H9 (cell line): ENCODE results near the gene ENOX2. TPM values are rescaled to one million over a fixed set of nuclear protein-coding genes. Genes with fewer than 3 reads are reported as not detected.

Experiments used
- DNase-seq: peaks from one replicate; pipeline ENCODE4 v3.0.0-alpha.2; 2017
- H2AFZ ChIP-seq: one replicate; pipeline ENCODE4 v1.6.1; 2013; ENCODE audit warnings: mild to moderate bottlenecking, low read length, control low read depth, moderate library complexity
- H2AK5ac ChIP-seq: 2 replicates; pipeline ENCODE4 v1.6.1; 2013; ENCODE audit warnings: low read length, control low read depth, mixed read lengths; ENCODE audit not compliant: insufficient read length
- H2BK120ac ChIP-seq: one replicate; pipeline ENCODE4 v1.6.1; 2013; ENCODE audit warnings: low read depth, mild to moderate bottlenecking, low read length, control low read depth, inconsistent platforms; ENCODE audit not compliant: poor library complexity, severe bottlenecking
- H2BK12ac ChIP-seq: 2 replicates; pipeline ENCODE4 v1.6.1; 2013; ENCODE audit warnings: low read length, control low read depth, mixed read lengths, low read depth; ENCODE audit not compliant: insufficient read length
- H2BK15ac ChIP-seq: 2 replicates; pipeline ENCODE4 v1.6.1; 2013; ENCODE audit warnings: low read depth, low read length, control low read depth
- H2BK20ac ChIP-seq: one replicate; pipeline ENCODE4 v1.6.1; 2013; ENCODE audit warnings: low read depth, mild to moderate bottlenecking, low read length, control low read depth, inconsistent platforms; ENCODE audit not compliant: poor library complexity, severe bottlenecking
- H2BK5ac ChIP-seq: 2 replicates; pipeline ENCODE4 v1.6.1; 2013; ENCODE audit warnings: low read length, control low read depth, mixed read lengths; ENCODE audit not compliant: insufficient read length
- H3K14ac ChIP-seq: 2 replicates; pipeline ENCODE4 v1.6.1; 2013; ENCODE audit warnings: low read length, control low read depth; ENCODE audit not compliant: insufficient read depth
- H3K18ac ChIP-seq: 2 replicates; pipeline ENCODE4 v1.6.1; 2013; ENCODE audit warnings: low read depth, mild to moderate bottlenecking, mixed read lengths, low read length, control low read depth; ENCODE audit not compliant: insufficient read length
- H3K23ac ChIP-seq: 2 replicates; pipeline ENCODE4 v1.6.1; 2013; ENCODE audit warnings: low read length, control low read depth, mixed read lengths, low read depth; ENCODE audit not compliant: insufficient read length
- H3K23me2 ChIP-seq: 2 replicates; pipeline ENCODE4 v1.6.1; 2013; ENCODE audit warnings: low read depth, mild to moderate bottlenecking, mixed read lengths, low read length, control low read depth; ENCODE audit not compliant: insufficient read length, poor library complexity, severe bottlenecking
- H3K27ac ChIP-seq: 2 replicates; pipeline ENCODE4 v1.5.1; 2013; ENCODE audit warnings: low read length, control low read depth, mixed read lengths, low read depth; ENCODE audit not compliant: insufficient read length
- H3K27me3 ChIP-seq: 2 replicates; pipeline ENCODE4 v1.6.1; 2013; ENCODE audit warnings: low read length, control low read depth, inconsistent platforms; ENCODE audit not compliant: insufficient read depth
- H3K4ac ChIP-seq: 2 replicates; pipeline ENCODE4 v1.6.1; 2013; ENCODE audit warnings: low read depth, mild to moderate bottlenecking, control low read depth, inconsistent platforms, low read length, moderate library complexity
- H3K4me1 ChIP-seq: 2 replicates; pipeline ENCODE4 v1.6.1; 2013; ENCODE audit warnings: low read length, control low read depth, inconsistent platforms; ENCODE audit not compliant: insufficient read depth
- H3K4me2 ChIP-seq: 2 replicates; pipeline ENCODE4 v1.6.1; 2013; ENCODE audit warnings: low read length, control low read depth, mixed read lengths; ENCODE audit not compliant: insufficient read length, insufficient read depth
- H3K56ac ChIP-seq: 2 replicates; pipeline ENCODE4 v1.6.1; 2013; ENCODE audit warnings: low read depth, mild to moderate bottlenecking, mixed read lengths, low read length, control low read depth; ENCODE audit not compliant: insufficient read length
- H3K79me1 ChIP-seq: 2 replicates; pipeline ENCODE4 v1.6.1; 2013; ENCODE audit warnings: low read depth, mild to moderate bottlenecking, moderate library complexity, low read length, control low read depth, inconsistent platforms; ENCODE audit not compliant: insufficient read depth, poor library complexity, severe bottlenecking
- H3K79me2 ChIP-seq: 2 replicates; pipeline ENCODE4 v1.6.1; 2013; ENCODE audit warnings: low read length, control low read depth, inconsistent platforms; ENCODE audit not compliant: insufficient read depth
- H3K9ac ChIP-seq: 2 replicates; pipeline ENCODE4 v1.6.1; 2013; ENCODE audit warnings: low read length, control low read depth, mixed read lengths; ENCODE audit not compliant: insufficient read length; ENCODE audit errors: extremely low read depth
- H3K9me3 ChIP-seq: one replicate; pipeline ENCODE4 v1.6.1; 2013; ENCODE audit warnings: low read depth, low read length, inconsistent platforms; ENCODE audit not compliant: control insufficient read depth
- H3T11ph ChIP-seq: one replicate; pipeline ENCODE4 v1.6.1; 2013; ENCODE audit warnings: mild to moderate bottlenecking, low read length, control low read depth, inconsistent platforms
- H4K20me1 ChIP-seq: one replicate; pipeline ENCODE4 v1.6.1; 2013; ENCODE audit not compliant: control insufficient read depth, insufficient read length, insufficient read depth
- H4K5ac ChIP-seq: 2 replicates; pipeline ENCODE4 v1.6.1; 2013; ENCODE audit warnings: low read depth, mild to moderate bottlenecking, mixed read lengths, low read length, control low read depth; ENCODE audit not compliant: insufficient read length
- H4K8ac ChIP-seq: replicated peaks from 2 replicates; pipeline ENCODE4 v1.6.1; 2013; ENCODE audit warnings: low read length, control low read depth, mixed read lengths, low read depth; ENCODE audit not compliant: insufficient read length
- H4K91ac ChIP-seq: 2 replicates; pipeline ENCODE4 v1.6.1; 2013; ENCODE audit warnings: low read depth, mild to moderate bottlenecking, moderate library complexity, mixed read lengths, low read length, control low read depth; ENCODE audit not compliant: insufficient read length
- H3K27ac Mint-ChIP-seq, 3 experiments: 2 replicates in 2 of 3; 3 replicates in 1 of 3; pipeline ENCODE4 v1.8.0; 2020 to 2021; ENCODE audit warnings: mixed read lengths in 3 of 3, mild to moderate bottlenecking in 1 of 3, moderate library complexity in 1 of 3
- H3K27me3 Mint-ChIP-seq: 2 replicates; pipeline ENCODE4 v1.8.0; 2021; ENCODE audit warnings: low read depth, mild to moderate bottlenecking, moderate library complexity, mixed read lengths
- H3K36me3 Mint-ChIP-seq, 3 experiments: 2 replicates in 2 of 3; 3 replicates in 1 of 3; pipeline ENCODE4 v1.8.0; 2020 to 2021; ENCODE audit warnings: low read depth in 3 of 3, mixed read lengths in 3 of 3; ENCODE audit not compliant: insufficient read depth in 1 of 3
- H3K4me1 Mint-ChIP-seq, 2 experiments: 2 replicates each; pipeline ENCODE4 v1.8.0; 2020; ENCODE audit warnings: mixed read lengths in 2 of 2
- H3K4me3 Mint-ChIP-seq, 2 experiments: 2 replicates in 1 of 2; 3 replicates in 1 of 2; pipeline ENCODE4 v1.8.0; 2020 to 2021; ENCODE audit warnings: mild to moderate bottlenecking in 2 of 2, mixed read lengths in 2 of 2, moderate library complexity in 1 of 2
- H3K9me3 Mint-ChIP-seq, 2 experiments: 2 replicates in 1 of 2; 3 replicates in 1 of 2; pipeline ENCODE4 v1.8.0; 2020; ENCODE audit warnings: mild to moderate bottlenecking in 2 of 2, mixed read lengths in 2 of 2, moderate library complexity in 1 of 2
- CTCF ChIP-seq: fragments of 200-600 bp; sonication (generic); conservative IDR thresholded peaks from 3 replicates; pipeline ENCODE4 v1.8.0; 2021; ENCODE audit warnings: antibody characterized with exemption, mild to moderate bottlenecking
- WGBS: extraction: QIAGEN DNeasy Blood & Tissue Kit; methylation state at CpG from one replicate; pipeline ENCODE4 v1.1.7; 2013; ENCODE audit warnings: missing lambda C conversion rate, low lambda C conversion rate, mixed read lengths; ENCODE audit not compliant: insufficient read length; ENCODE audit errors: extremely low coverage; 5-methylcytosine and 5-hydroxymethylcytosine counted together
- total RNA-seq: library from RNA; stranded (reverse); gene quantifications from 2 replicates; pipeline ENCODE4 v1.2.1, GENCODE V29; 2021

The ENOX2 gene
- total RNA-seq, 1 experiment from 2014 or later = 17.7 TPM

DNA sequence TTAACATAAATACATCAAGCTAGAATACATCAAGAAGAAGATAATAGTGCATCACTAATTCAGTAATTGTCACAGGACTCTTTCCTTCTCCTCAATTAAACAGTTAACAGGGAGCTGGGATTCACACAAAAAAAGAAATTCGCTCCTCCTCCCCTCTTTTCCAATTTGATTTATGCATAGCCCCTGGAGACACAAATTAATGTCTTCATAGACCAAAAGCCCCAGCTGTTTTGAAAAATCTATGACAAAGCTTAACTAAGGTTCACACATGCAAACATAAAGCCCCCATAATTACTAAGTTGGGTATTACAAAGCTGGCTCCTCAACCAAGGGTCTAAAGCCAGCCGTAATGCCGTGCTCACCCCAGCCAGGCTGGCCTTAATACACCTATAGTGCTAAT lies 61.2 kb downstream of the ENOX2 start:
- H3K4me1 ChIP-seq = peaks cover 2% of the 10 kb centered on the region; the same call in 1 of the 2 replicates
- H3K79me1 ChIP-seq = no peaks in the 10 kb centered on the region
- H3K23ac ChIP-seq = no peak overlapping the region
- peaks cover 8 to 10% of the 10 kb centered on the region in 2 experiments for H3K4me1 Mint-ChIP-seq
- no peaks in the 10 kb centered on the region for H4K20me1 ChIP-seq
- H3K9me3 Mint-ChIP-seq = no peaks in the 10 kb centered on the region
- no peak overlapping the region for H3K14ac ChIP-seq
- H3K56ac ChIP-seq = no peak overlapping the region
- H3K9me3 ChIP-seq = no peaks in the 10 kb centered on the region
- H2BK120ac ChIP-seq = no peak overlapping the region
- no peak overlapping the region for H2AK5ac ChIP-seq
- no CpG with 5 or more reads among the region's 3 CpGs for WGBS
- H3K79me2 ChIP-seq = no peaks in the 10 kb centered on the region
- H2BK5ac ChIP-seq = no peak overlapping the region
- no peak overlapping the region for H3T11ph ChIP-seq
- no peaks in the 10 kb centered on the region for H3K27me3 Mint-ChIP-seq
- no peak overlapping the region; a peak in 1 of 7 replicates for H3K27ac Mint-ChIP-seq
- H3K27me3 ChIP-seq = no peaks in the 10 kb centered on the region
- no peak overlapping the region for H3K4ac ChIP-seq
- H3K4me2 ChIP-seq = no peak overlapping the region
- H3K4me3 Mint-ChIP-seq = no peak overlapping the region
- H2AFZ ChIP-seq = no peak overlapping the region
- no peak overlapping the region for H2BK12ac ChIP-seq
- no peak overlapping the region for H3K9ac ChIP-seq
- H2BK20ac ChIP-seq = no peak overlapping the region
- no peak for TF ChIP-seq CTCF
- H4K8ac ChIP-seq = no peak overlapping the region
- no peaks in the 10 kb centered on the region for H3K23me2 ChIP-seq
- no peaks in the 10 kb centered on the region for H3K36me3 Mint-ChIP-seq
- no peak overlapping the region for H3K27ac ChIP-seq
- no peak overlapping the region for H2BK15ac ChIP-seq
- H4K5ac ChIP-seq = no peak overlapping the region
- no peak overlapping the region for H4K91ac ChIP-seq
- DNase-seq = no peak
- H3K18ac ChIP-seq = no peak overlapping the region
